Endothelial cell of umbilical vein (primary cell): ENCODE data around the gene USP48.

Experiments used
- CTCF ChIP-seq, 2 donors: IDR thresholded peaks; 1 replicate in 1 of 2; 2 replicates in 1 of 2; pipeline ENCODE4 v1.5.1; 2011; ENCODE audit warnings: low read length in 2 of 2, mild to moderate bottlenecking in 2 of 2, moderate library complexity in 2 of 2, control low read depth in 1 of 2, inconsistent platforms in 1 of 2, low read depth in 1 of 2; ENCODE audit not compliant: insufficient read depth in 1 of 2; ENCODE audit errors: extremely low read depth in 1 of 2
- FOS ChIP-seq: IDR thresholded peaks from 2 replicates; pipeline ENCODE4 v1.6.1; 2011; ENCODE audit warnings: mild to moderate bottlenecking, low read length, moderate library complexity, borderline replicate concordance; ENCODE audit not compliant: insufficient read depth
- MAX ChIP-seq: IDR thresholded peaks from 2 replicates; pipeline ENCODE4 v1.6.1; 2011; ENCODE audit not compliant: insufficient read depth, insufficient read length
- POLR2A ChIP-seq: IDR thresholded peaks from 2 replicates; pipeline ENCODE4 v1.6.1; 2012; ENCODE audit warnings: low read depth, mild to moderate bottlenecking, control low read depth, low read length
- POLR2AphosphoS5 ChIP-seq: IDR thresholded peaks from 2 replicates; pipeline ENCODE4 v1.6.1; 2012; ENCODE audit warnings: low read depth, mild to moderate bottlenecking, control low read depth, low read length, moderate library complexity; ENCODE audit not compliant: insufficient read depth

GRCh38 chr1:21763694-21764419, 19.1 kb downstream of the USP48 start:
- TF ChIP-seq MAX (no peak), CTCF (IDR thresholded peaks at IDR 0.05; ENCODE audit: extremely low read depth in 1 of 2, insufficient read depth in 1 of 2, low read depth in 1 of 2, low read length in 2 of 2) (no peak), POLR2A (no peak), FOS (no peak), POLR2AphosphoS5 (no peak)
